Cortex of kidney (tissue), 1 donor: ENCODE results near the gene EDC4.
"Not testable (repeated sequence)": the region's sequence is repeated elsewhere in the genome, so short reads cannot be mapped to it uniquely, and the experiment has no call there.

Experiments
- DNase-seq: peaks from one replicate; lab custom pipeline; 2025; lab: John Stamatoyannopoulos, UW

EDC4 gene

GRCh38 chr16:67914758-67915495 lies 42.1 kb downstream of the EDC4 start:
- DNase-seq, result no peak

DNA sequence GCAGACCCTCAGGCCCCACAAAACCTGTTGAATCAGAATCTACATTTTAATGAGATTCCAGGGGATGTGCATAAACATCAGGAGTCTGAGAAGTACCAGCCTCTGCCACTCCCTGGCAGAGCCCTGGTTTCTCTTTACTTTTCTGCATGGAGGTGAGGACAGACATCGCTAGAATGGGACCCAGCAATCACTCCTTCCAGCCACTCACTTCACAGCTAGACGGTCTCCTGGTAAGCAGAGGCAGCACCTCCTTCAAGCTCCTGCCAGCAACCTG lies 42.6 kb downstream of the EDC4 start:
- not testable (repeated sequence) for DNase-seq

DNA sequence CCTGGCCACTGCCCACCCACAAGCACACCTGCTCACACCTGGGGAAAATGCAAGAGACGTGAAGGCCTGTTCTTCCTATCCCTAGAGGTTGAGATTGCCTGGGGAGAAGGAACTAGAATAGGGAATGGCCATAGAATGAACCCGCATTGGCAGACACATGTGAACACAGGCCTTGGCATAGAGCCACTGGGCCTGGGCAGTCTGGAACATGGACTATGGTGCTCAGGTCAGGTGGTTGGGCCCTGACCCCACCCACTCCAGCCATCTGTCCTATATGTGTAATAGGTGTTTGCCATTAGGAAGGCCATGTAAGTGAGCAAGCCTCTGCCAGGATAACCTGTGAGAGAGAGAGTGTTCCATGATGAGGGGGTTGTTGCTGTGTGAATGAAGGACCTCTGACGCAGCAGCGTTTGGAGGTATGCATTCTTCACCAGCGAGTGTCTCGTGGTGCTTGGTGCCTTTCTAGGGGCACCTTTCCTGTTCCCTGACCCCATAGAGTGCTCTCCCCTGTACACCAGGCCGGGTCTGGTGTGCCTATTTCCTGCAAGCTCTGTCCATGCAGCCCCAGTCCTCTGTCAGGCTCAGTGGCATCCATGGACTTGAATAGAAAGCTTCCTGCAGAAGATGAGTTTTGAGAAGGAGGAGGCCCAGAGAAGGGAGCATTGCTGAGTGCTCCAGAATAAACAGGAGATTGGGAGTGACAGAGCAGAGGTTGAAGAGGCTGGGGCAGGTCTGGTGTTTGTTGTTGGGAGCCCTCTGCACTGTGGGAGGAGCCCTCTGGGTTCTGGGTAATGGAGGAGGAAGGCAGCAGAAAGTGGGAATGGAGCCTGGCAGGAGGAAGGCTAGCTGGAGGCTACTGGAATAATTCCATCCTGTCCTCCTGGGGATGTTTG lies 43.2 kb downstream of the EDC4 start:
- no peak for DNase-seq

DNA sequence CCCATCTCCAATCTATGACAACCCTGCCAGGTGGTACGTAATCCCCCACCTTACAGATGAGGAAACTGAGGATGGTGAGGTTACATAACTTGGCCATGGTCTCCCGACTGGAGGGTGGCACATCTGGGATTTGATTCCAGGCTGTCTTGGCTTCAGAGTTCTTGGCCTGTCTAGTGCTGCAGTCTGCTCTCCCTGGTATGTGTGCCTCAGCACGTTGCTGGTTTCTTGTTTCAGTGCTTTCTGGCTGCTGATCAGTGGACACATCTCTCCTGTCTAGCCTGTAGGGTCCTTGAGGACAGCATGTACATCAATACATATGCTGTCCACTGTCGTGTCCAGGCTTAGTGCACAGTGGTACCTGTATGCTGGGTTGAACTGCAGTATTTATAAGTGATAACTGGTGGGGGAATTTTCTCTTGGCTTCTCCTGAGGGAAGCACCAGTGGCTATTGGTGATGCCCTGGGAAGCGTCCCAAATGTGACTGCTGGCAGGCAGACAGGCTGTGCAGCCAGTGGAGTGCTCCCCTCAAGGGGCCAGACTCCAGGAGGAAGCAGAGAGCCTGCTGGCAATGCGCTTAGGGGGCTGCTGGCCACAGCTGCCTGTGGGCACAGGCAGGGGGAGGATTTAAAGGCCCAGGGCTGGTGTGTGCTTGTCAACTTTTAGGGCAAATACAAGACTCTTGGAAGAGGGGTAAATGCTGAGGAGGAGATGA lies 44.4 kb downstream of the EDC4 start:
- no peak for DNase-seq

- DNase-seq, result no peak
Measured at GRCh38 chr16:67917852-67918236, 45.0 kb downstream of the EDC4 start.

DNA sequence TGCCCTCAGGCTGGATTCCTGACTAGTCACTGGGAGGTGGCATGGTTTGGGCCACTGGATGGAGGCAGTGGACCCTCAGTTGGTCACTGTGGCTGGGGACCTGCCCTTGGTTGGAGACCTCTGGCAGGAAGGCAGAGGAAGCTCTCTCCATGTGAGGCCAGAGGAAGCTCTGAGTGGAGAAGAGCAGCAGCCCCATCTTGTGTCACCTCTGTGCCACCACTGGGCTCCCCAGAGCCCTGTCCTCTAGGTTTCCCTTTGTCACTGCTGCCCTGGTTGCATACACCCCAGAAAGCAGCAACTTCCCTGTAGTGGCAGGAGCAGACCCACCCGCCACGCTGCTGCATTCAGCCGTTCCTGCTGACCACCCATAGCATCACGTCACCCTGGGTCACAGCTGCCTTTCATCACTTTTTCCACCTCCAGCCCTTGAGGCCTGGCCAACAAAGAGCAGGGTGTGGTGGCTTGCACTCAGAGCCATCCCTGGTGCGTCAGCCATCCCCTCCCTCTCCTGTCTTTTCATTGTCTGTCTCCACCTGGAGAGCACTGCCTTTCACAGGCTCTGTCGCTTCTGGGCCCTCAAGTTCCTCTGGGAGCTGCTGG lies 46.9 kb downstream of the EDC4 start:
- DNase-seq, result no peak

- DNase-seq, result no peak
Measured at GRCh38 chr16:67922221-67922620, 49.4 kb downstream of the EDC4 start.

- DNase-seq, result no peak
Measured at GRCh38 chr16:67922740-67923139, 49.9 kb downstream of the EDC4 start.

DNA sequence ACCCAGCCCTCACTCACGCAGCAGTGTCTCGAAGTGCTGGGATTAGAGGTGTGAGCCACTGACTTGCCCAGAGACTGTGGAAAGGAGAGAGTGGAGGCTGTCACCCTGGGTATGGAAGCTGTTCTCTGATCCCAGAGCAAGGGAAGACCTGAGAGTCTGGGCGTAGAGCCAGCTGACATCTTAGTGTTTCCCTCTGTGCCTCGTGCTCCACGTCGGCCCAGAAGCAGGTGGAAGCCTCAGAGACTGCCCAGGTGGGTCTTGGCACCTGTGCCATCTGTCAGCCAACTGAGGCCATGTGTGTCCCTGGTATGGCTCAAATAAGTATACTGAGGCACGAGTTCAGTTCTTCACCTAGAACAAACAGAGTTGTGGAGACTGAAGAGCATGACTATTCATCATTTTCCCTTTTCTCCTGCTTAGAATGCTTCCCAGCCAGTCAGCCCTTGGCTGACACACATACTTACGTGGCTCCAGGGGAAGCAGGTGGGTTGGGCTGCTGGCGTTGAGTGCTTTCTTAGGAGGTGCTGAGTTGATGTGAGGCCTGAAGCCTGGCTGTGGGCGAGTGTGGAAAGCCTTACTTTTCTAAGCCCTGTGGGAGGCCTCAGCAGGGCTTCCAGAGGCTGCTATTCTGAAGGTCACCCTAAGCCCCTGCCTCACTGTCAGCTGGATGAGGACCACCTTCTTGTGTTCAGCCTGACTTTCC lies 50.7 kb downstream of the EDC4 start:
- no peak for DNase-seq

DNA sequence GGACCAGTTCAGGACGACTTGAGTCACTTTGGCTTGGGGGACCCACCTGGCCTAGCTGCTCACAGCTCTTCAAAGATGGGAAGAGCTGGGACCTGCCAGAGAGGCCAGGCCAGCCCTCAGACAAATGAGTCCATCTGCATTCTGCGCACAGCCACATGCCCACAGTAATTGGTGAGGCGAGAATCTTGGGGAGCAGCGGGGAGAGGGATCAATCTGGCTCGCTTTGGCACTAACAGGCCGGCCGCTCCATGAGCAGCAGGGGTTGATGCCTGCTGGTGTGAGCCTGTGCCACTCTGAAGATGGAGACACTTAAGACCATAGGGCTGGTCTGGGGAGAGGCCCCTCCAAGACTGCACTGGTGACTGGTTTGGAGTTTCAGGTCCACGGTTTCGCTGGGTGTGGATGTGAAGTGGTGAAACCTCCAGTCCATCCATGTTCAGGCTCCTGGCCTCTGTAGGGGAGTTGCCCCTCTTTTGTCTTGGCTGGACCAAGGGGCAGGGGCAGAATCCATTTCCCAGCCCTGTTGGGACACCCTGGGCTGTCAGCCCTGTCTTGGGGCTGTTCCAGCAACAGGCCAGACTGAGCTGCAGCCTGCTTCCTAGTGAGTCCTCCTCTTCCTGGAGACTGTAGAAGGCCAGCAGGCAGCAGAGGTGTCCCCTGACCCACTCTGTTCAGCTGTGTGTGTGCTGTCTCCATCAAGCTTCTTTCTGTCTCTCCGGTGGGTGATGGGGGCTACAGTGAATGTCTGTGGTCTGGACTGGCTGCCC lies 51.5 kb downstream of the EDC4 start:
- no peak for DNase-seq

DNA sequence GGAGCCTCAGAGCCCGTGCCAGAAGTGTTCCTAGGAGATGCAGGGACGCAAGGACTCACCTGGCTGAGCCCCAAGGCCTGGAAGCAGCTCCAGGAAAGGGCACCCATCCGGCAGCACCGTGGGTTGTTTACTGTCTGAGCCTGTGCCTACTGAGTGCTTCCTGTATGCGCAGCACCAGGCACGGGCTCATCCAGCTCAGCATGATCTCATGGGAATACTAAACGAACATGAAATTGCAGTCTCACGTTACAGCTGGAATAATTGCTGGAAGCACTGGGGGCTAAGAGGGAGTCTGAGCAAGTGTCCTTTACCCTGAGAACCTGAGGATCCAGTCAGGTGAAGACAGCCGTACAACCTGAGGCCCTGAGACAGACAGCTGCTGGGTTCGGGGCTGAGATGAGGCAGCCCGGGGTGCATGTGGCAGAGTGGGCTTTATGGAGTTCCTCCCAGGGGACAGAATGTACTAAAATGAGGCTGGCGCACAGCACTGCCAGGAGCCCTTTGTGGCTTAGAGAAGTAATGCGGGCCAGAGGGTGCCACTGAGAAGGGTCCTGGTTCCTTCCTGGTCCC lies 53.4 kb downstream of the EDC4 start:
- no peak for DNase-seq

DNA sequence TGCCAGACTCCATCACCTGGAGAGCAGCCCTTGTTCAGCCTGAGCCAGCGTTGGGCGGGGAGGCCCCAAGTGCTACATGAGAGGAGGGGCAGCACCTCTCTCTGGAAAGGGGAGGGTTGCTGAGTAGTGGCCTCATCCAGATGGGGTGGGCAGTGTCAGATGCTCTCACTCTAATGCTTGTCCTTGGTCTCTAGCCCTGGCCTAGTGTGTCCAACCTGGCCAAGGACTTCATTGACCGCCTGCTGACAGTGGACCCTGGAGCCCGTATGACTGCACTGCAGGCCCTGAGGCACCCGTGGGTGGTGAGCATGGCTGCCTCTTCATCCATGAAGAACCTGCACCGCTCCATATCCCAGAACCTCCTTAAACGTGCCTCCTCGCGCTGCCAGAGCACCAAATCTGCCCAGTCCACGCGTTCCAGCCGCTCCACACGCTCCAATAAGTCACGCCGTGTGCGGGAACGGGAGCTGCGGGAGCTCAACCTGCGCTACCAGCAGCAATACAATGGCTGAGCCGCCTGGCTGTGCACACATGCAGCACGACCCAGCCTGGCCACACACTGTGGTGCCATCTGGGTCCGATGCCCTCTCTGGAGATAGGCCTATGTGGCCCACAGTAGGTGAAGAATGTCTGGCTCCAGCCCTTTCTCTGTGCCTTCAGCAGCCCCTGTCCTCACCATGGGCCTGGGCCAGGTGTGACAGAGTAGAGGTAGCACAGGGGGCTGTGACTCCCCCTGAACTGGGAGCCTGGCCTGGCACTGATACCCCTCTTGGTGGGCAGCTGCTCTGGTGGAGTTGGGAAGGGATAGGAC lies 54.5 kb downstream of the EDC4 start:
- DNase-seq, result no peak

DNA sequence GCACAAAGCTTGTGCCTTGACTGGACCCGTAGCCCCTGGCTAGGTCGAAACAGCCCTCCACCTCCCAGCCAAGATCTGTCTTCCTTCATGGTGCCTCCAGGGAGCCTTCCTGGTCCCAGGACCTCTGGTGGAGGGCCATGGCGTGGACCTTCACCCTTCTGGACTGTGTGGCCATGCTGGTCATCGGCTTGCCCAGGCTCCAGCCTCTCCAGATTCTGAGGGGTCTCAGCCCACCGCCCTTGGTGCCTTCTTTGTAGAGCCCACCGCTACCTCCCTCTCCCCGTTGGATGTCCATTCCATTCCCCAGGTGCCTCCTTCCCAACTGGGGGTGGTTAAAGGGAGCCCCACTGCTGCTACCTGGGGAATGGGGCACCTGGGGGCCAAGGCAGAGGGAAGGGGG lies 55.3 kb downstream of the EDC4 start:
- DNase-seq, result no peak

GRCh38 chr16:67928561-67929364 lies 55.9 kb downstream of the EDC4 start:
- no peak for DNase-seq

DNA sequence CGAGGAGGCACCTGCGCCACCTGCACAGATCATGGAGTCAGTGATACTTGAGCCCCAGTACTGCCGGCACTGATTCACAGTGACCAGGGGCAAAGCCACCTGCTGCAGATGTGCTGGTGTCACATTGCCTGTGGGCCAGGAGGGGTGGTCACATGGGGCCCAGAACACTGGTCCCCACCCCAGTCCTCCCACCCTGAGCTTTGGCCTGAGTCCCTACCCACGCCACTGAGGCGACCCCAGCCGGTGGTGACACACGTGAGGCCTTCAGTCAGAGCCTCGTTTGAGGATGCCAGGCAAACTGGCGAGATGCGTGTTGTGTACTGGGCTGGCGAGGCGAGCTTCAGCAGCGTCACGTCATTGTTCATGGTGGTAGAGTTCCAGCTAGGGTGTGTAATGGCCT lies 57.3 kb downstream of the EDC4 start:
- DNase-seq, result no peak

DNA sequence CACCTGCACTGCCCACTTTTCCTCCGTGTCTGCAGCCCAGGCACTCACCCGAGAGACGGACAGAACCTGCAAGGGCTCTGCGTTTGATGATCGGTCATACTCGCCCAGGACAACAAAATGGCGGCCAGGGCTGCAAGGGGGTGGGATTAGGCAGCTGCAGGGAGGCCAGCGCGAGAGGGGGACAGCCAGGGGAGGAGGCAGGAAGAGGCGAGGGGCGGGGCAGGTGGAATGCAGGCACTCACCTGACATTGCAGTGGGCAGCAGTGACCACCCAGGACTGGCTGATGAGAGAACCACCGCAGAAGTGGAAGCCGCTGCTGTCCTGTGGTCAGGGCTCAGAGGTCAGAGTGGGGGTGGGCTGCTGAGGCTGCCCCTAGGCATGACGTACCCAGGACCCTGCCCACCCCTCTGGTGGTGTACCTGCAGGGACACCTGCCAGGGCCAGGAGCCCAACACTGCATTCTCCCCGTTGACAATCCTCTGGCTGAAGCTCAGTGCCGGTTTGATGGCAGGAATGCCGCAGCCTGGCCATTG lies 57.9 kb downstream of the EDC4 start:
- DNase-seq, result no peak
